GM18873 (cell line): Measurements from ENCODE around the gene MBOAT2.
"Not testable (repeated sequence)": the region's sequence is repeated elsewhere in the genome, so short reads cannot be mapped to it uniquely, and the experiment has no call there.

ENCODE experiments used
- ATAC-seq: cut with Tn5 transposase; IDR thresholded peaks from one replicate; pipeline ENCODE4 v1.9.1; 2021; ENCODE audit warnings: mild to moderate bottlenecking, moderate library complexity, moderate number of reproducible peaks; ENCODE audit not compliant: unreplicated experiment, low FRiP score

MBOAT2 gene

GRCh38 chr2:8994386-8994785, 9.1 kb downstream of the MBOAT2 start:
- no peak for ATAC-seq

GRCh38 chr2:8993902-8994278, 9.6 kb downstream of the MBOAT2 start:
- ATAC-seq = no peak

- no peak for ATAC-seq
Observed at GRCh38 chr2:8993196-8993901, 10.1 kb downstream of the MBOAT2 start.

- ATAC-seq = no peak
Observed at GRCh38 chr2:8992643-8993042, 10.8 kb downstream of the MBOAT2 start.

- no peak for ATAC-seq
Observed at GRCh38 chr2:8989536-8990079, 13.9 kb downstream of the MBOAT2 start.

GRCh38 chr2:8987410-8987809, 16.1 kb downstream of the MBOAT2 start:
- no peak for ATAC-seq

GRCh38 chr2:8986327-8986976, 17.0 kb downstream of the MBOAT2 start:
- ATAC-seq = no peak

- ATAC-seq = no peak
Observed at GRCh38 chr2:8985561-8986326, 17.7 kb downstream of the MBOAT2 start.

- ATAC-seq = no peak
Observed at GRCh38 chr2:8984855-8985254, 18.6 kb downstream of the MBOAT2 start.

GRCh38 chr2:8984157-8984556, 19.3 kb downstream of the MBOAT2 start:
- ATAC-seq = no peak

GRCh38 chr2:8983571-8983970, 19.9 kb downstream of the MBOAT2 start:
- ATAC-seq = no peak

- no peak for ATAC-seq
Observed at GRCh38 chr2:8981876-8982275, 21.6 kb downstream of the MBOAT2 start.

- ATAC-seq = no peak
Observed at GRCh38 chr2:8980096-8980495, 23.4 kb downstream of the MBOAT2 start.

GRCh38 chr2:8977758-8978157, 25.7 kb downstream of the MBOAT2 start:
- no peak for ATAC-seq

GRCh38 chr2:8976442-8977259, 26.8 kb downstream of the MBOAT2 start:
- no peak for ATAC-seq

GRCh38 chr2:8974016-8974415, 29.5 kb downstream of the MBOAT2 start:
- no peak for ATAC-seq

GRCh38 chr2:8973017-8973416, 30.5 kb downstream of the MBOAT2 start:
- ATAC-seq = not testable (repeated sequence)

GRCh38 chr2:8972535-8972934, 30.9 kb downstream of the MBOAT2 start:
- ATAC-seq = not testable (repeated sequence)

GRCh38 chr2:8969348-8969747, 34.1 kb downstream of the MBOAT2 start:
- not testable (repeated sequence) for ATAC-seq

GRCh38 chr2:8966123-8966908, 37.2 kb downstream of the MBOAT2 start:
- ATAC-seq = no peak
